GM12891 (cell line): ENCODE data around the gene TSPAN11.

Source experiments
- PAX5 ChIP-seq: IDR thresholded peaks from 2 replicates; pipeline ENCODE4 v1.6.1; 2011; ENCODE audit warnings: low read length, moderate library complexity, mild to moderate bottlenecking; ENCODE audit not compliant: insufficient read depth, severe bottlenecking
- POLR2A ChIP-seq: IDR thresholded peaks from 2 replicates; pipeline ENCODE4 v1.6.1; 2011; ENCODE audit warnings: low read depth, low read length, control low read depth
- POLR2AphosphoS5 ChIP-seq: IDR thresholded peaks from 2 replicates; pipeline ENCODE4 v1.6.1; 2011; ENCODE audit warnings: low read depth, low read length, control low read depth

DNA sequence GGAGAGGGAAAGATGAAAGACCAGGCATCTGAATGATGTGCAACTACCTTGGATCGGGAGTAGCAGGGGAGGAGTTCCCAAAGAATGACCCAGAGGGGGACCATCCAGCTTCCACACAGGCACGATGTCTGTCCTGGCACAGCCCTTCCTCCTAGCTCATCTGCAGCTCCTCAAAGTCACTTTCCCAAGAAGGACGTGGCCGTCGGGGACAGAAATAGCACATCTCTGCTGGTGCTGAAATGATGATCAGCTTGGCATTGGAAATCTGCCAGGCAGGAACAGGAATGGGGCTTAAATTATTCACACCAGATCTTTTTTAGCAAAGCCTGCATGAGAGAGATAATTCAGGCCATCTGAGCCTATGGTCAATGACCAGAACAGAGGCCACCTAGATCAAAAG is 41.7 kb downstream of the TSPAN11 start:
- TF ChIP-seq POLR2AphosphoS5, result no peak
- no peak for TF ChIP-seq POLR2A
- no peak for TF ChIP-seq PAX5
